BE2C (cell line): ENCODE results near the gene SCART1.

Experiments used
- DNase-seq: peaks from one replicate; pipeline ENCODE4 v3.0.0-alpha.2; 2020
- H3K27me3 ChIP-seq: fragments of 250-450 bp; sonication (Bioruptor Pico); 2 replicates; pipeline ENCODE4 v1.5.1; 2020; ENCODE audit warnings: mild to moderate bottlenecking
- H3K36me3 ChIP-seq: fragments of 250-450 bp; sonication (Bioruptor Pico); 2 replicates; pipeline ENCODE4 v1.5.1; 2020; ENCODE audit warnings: mild to moderate bottlenecking
- H3K4me1 ChIP-seq: fragments of 250-450 bp; sonication (Bioruptor Pico); 2 replicates; pipeline ENCODE4 v1.5.1; 2020
- H3K4me3 ChIP-seq: 2 replicates; pipeline ENCODE4 v1.5.1; 2011; ENCODE audit warnings: low read depth, low read length
- H3K9me3 ChIP-seq: fragments of 250-450 bp; sonication (Bioruptor Pico); 2 replicates; pipeline ENCODE4 v1.5.1; 2020
- TF ChIP-seq, protein P1 (sequence below): IDR thresholded peaks from 2 replicates; pipeline ENCODE4 v1.5.1; 2012; ENCODE audit warnings: mild to moderate bottlenecking, low read depth, low read length

SCART1 gene

GRCh38 chr10:133474027-133474426, 20.3 kb downstream of the SCART1 start:
- TF ChIP-seq, protein P1, sequence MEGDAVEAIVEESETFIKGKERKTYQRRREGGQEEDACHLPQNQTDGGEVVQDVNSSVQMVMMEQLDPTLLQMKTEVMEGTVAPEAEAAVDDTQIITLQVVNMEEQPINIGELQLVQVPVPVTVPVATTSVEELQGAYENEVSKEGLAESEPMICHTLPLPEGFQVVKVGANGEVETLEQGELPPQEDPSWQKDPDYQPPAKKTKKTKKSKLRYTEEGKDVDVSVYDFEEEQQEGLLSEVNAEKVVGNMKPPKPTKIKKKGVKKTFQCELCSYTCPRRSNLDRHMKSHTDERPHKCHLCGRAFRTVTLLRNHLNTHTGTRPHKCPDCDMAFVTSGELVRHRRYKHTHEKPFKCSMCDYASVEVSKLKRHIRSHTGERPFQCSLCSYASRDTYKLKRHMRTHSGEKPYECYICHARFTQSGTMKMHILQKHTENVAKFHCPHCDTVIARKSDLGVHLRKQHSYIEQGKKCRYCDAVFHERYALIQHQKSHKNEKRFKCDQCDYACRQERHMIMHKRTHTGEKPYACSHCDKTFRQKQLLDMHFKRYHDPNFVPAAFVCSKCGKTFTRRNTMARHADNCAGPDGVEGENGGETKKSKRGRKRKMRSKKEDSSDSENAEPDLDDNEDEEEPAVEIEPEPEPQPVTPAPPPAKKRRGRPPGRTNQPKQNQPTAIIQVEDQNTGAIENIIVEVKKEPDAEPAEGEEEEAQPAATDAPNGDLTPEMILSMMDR: no peak
- Histone ChIP-seq H3K4me3 (no peak overlapping the region), H3K4me1 (no peaks in the 10 kb centered on the region), H3K36me3 (no peaks in the 10 kb centered on the region), H3K27me3 (no peaks in the 10 kb centered on the region), H3K9me3 (no peaks in the 10 kb centered on the region)
- DNase-seq: no peak

DNA sequence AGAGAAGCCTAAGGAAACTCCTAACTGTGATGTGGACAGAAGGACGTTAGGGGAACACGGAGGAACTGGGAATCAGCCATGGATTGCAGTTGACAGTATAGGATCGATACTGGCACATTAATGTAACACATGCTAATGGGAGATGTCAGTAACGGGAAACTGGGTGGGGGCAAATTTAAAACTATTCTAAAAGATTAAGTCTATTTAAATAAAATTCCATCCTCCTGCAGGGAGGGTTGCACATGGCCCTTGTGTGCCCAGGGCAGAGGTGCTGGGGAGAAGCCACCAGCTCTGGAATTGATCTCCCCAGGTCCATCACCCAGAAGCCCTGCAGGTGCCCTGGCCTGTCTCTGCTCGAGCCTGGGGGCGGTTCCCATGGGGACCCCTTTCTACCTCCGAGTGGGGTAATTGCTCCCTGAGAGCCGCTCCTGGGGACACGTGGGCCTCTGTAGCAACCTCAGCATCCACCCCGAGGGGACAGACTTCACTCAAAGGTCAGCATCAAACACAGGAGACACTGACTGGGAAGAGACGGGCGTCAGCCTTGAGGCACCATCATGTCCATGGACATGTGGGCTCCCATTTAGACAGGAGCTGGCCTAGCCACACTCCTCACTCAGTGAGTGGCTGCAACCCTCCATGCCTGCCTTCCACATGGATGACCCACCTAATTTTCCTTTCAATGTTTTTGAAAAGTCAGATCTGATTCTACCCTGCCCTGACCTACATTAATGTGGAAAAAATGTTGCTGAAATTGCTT, 21.1 kb downstream of the SCART1 start:
- Histone ChIP-seq H3K27me3 (no peaks in the 10 kb centered on the region), H3K4me1 (no peaks in the 10 kb centered on the region), H3K4me3 (no peak overlapping the region), H3K36me3 (no peaks in the 10 kb centered on the region), H3K9me3 (no peaks in the 10 kb centered on the region)
- TF ChIP-seq, protein P1: no peak
- DNase-seq: no peak

GRCh38 chr10:133475425-133475734, 21.6 kb downstream of the SCART1 start:
- H3K4me1 ChIP-seq: no peaks in the 10 kb centered on the region
- no peaks in the 10 kb centered on the region for H3K36me3 ChIP-seq
- no peaks in the 10 kb centered on the region for H3K27me3 ChIP-seq
- no peak for DNase-seq
- no peak overlapping the region for H3K4me3 ChIP-seq
- TF ChIP-seq, protein P1: no peak
- no peaks in the 10 kb centered on the region for H3K9me3 ChIP-seq

DNA sequence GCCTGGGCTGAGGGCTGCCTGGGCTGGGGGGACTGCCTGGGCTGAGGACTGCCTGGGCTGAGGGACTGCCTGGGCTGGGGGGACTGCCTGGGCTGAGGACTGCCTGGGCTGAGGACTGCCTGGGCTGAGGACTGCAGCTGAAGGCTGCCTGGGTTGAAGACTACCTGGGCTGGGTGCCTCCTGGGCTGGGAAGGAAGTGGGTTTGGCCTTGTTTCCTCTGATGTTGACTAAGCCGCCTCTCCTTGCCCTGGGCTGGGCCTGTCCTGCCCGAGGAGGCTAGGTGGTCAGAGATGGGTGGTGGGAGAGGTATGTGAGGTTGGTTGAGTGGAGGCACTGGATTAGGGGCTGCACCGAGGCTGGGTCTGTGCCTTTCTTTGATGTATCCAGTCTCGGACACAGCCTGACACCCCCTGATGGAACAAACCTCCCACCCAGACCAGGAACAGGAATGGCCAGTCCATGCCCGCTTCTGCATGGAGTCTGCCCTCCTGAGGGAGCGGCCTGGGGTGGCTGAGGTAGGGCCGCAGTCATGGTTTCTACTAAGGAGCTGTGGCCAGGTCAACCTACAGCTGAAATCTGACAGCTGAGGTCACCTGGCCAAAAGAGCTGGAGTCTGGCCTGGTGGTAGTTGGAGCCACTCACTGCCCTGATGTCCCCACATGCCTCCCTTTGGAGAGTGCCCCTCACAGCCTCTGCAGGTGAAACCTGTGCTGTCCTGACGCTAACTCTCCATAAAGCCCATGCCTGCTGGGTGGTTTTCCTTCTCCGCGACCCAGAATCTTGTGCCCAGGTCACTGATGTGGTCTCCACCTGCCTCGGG, 22.3 kb downstream of the SCART1 start:
- Histone ChIP-seq H3K4me1 (no peaks in the 10 kb centered on the region), H3K27me3 (no peaks in the 10 kb centered on the region; the same call in 1 of the 2 replicates), H3K9me3 (no peaks in the 10 kb centered on the region), H3K36me3 (no peaks in the 10 kb centered on the region), H3K4me3 (no peak overlapping the region)
- TF ChIP-seq, protein P1: no peak
- no peak for DNase-seq

DNA sequence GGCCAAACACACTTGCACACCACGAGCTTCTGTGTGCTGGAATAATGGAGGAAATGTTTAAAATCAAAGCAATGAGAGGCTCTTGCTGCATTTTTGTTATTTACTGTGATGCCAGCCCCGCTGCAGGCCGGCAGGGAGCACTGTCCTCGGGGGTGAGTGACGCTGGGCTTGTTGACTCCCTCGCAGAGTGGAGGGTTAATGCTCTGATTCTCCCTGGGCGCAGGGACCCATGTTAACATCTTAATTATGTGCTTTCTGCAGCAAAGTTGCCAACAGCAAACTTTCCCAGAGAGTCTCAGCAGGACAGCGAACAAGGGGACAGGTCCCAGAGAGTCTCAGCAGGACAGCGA, 22.9 kb downstream of the SCART1 start:
- Histone ChIP-seq H3K9me3 (no peaks in the 10 kb centered on the region), H3K27me3 (peaks cover 6% of the 10 kb centered on the region)
- no peak for DNase-seq

More for the DNA sequence above, 22.9 kb downstream of the SCART1 start:
- no peaks in the 10 kb centered on the region for H3K36me3 ChIP-seq
- TF ChIP-seq, protein P1: 0 out of 2 replicates have a peak, but pooled peaks have one; percentile 12
- no peak overlapping the region for H3K4me3 ChIP-seq
- H3K4me1 ChIP-seq: no peaks in the 10 kb centered on the region
